ENCODE measurements around the gene GRM7. TPM values are rescaled to one million over a fixed set of nuclear protein-coding genes. Genes with fewer than 3 reads are reported as not detected.

The GRM7 gene
- polyA plus RNA-seq, 3 donors: not detected

- DNase-seq: no peak
- Mint-ChIP-seq H3K9me3 (peaks cover 0 to 4% (median 0%) of the 10 kb centered on the region in 7 donors), H3K36me3 (no peaks in the 10 kb centered on the region), H3K27ac (no peak overlapping the region), H3K4me3 (no peak overlapping the region), H3K4me1 (peaks cover 19% of the 10 kb centered on the region), H3K27me3 (ENCODE audit: low read depth in 3 of 3) (no peaks in the 10 kb centered on the region)
- Histone ChIP-seq H3K4me2 (replicated peaks; ENCODE audit: extremely low read depth, low read length, poor library complexity, severe bottlenecking) (no peak overlapping the region), H3K9ac (ENCODE audit: insufficient read depth, low read length, poor library complexity, severe bottlenecking) (no peak overlapping the region), H3K9me3 (replicated peaks in 1 of 2; ENCODE audit: control insufficient read depth in 1 of 2, insufficient read depth in 1 of 2, low read length in 2 of 2) (no peaks in the 10 kb centered on the region), H4K20me1 (ENCODE audit: insufficient read depth, low read length) (no peaks in the 10 kb centered on the region), H3K27ac (ENCODE audit: low read depth in 1 of 2, low read length in 2 of 2) (no peak overlapping the region), H2AFZ (ENCODE audit: insufficient read depth, low read depth, low read length, poor library complexity, severe bottlenecking) (no peak overlapping the region), H3K4me1 (ENCODE audit: control insufficient read depth in 1 of 2, insufficient read depth in 2 of 2, low read length in 2 of 2) (peaks cover 11 to 20% of the 10 kb centered on the region in 2 donors), H3K4me3 (replicated peaks in 1 of 3; ENCODE audit: low read depth in 2 of 3, low read length in 3 of 3) (no peak overlapping the region), H3K27me3 (ENCODE audit: control insufficient read depth in 2 of 2, insufficient read depth in 2 of 2, low read length in 2 of 2) (no peaks in the 10 kb centered on the region), H3K36me3 (replicated peaks in 1 of 2; ENCODE audit: control insufficient read depth in 1 of 2, insufficient read depth in 2 of 2, low read length in 2 of 2) (no peaks in the 10 kb centered on the region), H3K79me2 (ENCODE audit: insufficient read depth, low read length) (no peaks in the 10 kb centered on the region)
- TF ChIP-seq, protein P1, sequence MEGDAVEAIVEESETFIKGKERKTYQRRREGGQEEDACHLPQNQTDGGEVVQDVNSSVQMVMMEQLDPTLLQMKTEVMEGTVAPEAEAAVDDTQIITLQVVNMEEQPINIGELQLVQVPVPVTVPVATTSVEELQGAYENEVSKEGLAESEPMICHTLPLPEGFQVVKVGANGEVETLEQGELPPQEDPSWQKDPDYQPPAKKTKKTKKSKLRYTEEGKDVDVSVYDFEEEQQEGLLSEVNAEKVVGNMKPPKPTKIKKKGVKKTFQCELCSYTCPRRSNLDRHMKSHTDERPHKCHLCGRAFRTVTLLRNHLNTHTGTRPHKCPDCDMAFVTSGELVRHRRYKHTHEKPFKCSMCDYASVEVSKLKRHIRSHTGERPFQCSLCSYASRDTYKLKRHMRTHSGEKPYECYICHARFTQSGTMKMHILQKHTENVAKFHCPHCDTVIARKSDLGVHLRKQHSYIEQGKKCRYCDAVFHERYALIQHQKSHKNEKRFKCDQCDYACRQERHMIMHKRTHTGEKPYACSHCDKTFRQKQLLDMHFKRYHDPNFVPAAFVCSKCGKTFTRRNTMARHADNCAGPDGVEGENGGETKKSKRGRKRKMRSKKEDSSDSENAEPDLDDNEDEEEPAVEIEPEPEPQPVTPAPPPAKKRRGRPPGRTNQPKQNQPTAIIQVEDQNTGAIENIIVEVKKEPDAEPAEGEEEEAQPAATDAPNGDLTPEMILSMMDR (IDR thresholded peaks at IDR 0.05): no peak
- WGBS (ENCODE audit: insufficient coverage): 100% methylated on average over 1 of the region's 4 CpGs
- intact Hi-C loops (cut with micrococcal nuclease): no loop called here
Measured at GRCh38 chr3:7697548-7697947, 836.6 kb downstream of the GRM7 start.

- intact Hi-C loops (cut with micrococcal nuclease): no loop called here
- WGBS (ENCODE audit: insufficient coverage): no CpG with 5 or more reads among the region's 2 CpGs
- H3K4me2 ChIP-seq (replicated peaks; ENCODE audit: extremely low read depth, low read length, poor library complexity, severe bottlenecking): no peak overlapping the region
Measured at GRCh38 chr3:7700539-7700938, 839.6 kb downstream of the GRM7 start.

More at GRCh38 chr3:7700539-7700938, 839.6 kb downstream of the GRM7 start:
- Histone ChIP-seq H3K27ac (ENCODE audit: low read depth in 1 of 2, low read length in 2 of 2) (no peak overlapping the region), H3K9me3 (replicated peaks in 1 of 2; ENCODE audit: control insufficient read depth in 1 of 2, insufficient read depth in 1 of 2, low read length in 2 of 2) (no peaks in the 10 kb centered on the region), H3K36me3 (replicated peaks in 1 of 2; ENCODE audit: control insufficient read depth in 1 of 2, insufficient read depth in 2 of 2, low read length in 2 of 2) (no peaks in the 10 kb centered on the region), H3K4me1 (ENCODE audit: control insufficient read depth in 1 of 2, insufficient read depth in 2 of 2, low read length in 2 of 2) (no peaks in the 10 kb centered on the region), H3K79me2 (ENCODE audit: insufficient read depth, low read length) (no peaks in the 10 kb centered on the region), H3K27me3 (ENCODE audit: control insufficient read depth in 2 of 2, insufficient read depth in 2 of 2, low read length in 2 of 2) (no peaks in the 10 kb centered on the region), H3K9ac (ENCODE audit: insufficient read depth, low read length, poor library complexity, severe bottlenecking) (no peak overlapping the region), H2AFZ (ENCODE audit: insufficient read depth, low read depth, low read length, poor library complexity, severe bottlenecking) (no peak overlapping the region), H3K4me3 (replicated peaks in 1 of 3; ENCODE audit: low read depth in 2 of 3, low read length in 3 of 3) (no peak overlapping the region), H4K20me1 (ENCODE audit: insufficient read depth, low read length) (no peaks in the 10 kb centered on the region)
- no peaks in the 10 kb centered on the region for H3K4me1 Mint-ChIP-seq
- H3K9me3 Mint-ChIP-seq: peaks cover 0 to 4% (median 0%) of the 10 kb centered on the region in 7 donors
- TF ChIP-seq, protein P1 (IDR thresholded peaks at IDR 0.05): no peak
- H3K4me3 Mint-ChIP-seq: no peak overlapping the region
- no peaks in the 10 kb centered on the region for H3K36me3 Mint-ChIP-seq
- no peak overlapping the region for H3K27ac Mint-ChIP-seq
- no peaks in the 10 kb centered on the region for H3K27me3 Mint-ChIP-seq (ENCODE audit: low read depth in 3 of 3)
- no peak for DNase-seq

Data from CD14-positive monocyte (primary cell).